ENCODE data around the gene HFE.

Gene HFE

GRCh38 chr6:26103770-26104456 lies 16.7 kb downstream of the HFE start (continued):
- TF ChIP-seq ZNF513 (tag by site-specific recombination; IDR thresholded peaks at IDR 0.05) (peak; percentile 55; the same call in 1 of the 2 replicates), ZNF37A (tag by site-specific recombination; IDR thresholded peaks at IDR 0.05) (no peak), ZNF639 (tag by site-specific recombination; IDR thresholded peaks at IDR 0.05) (peak; percentile 94), ZNF449 (tag by site-specific recombination; IDR thresholded peaks at IDR 0.05) (peak; percentile 61), WT1 (tag by site-specific recombination; IDR thresholded peaks at IDR 0.05) (peak; percentile 76), ZNF398 (tag by site-specific recombination; IDR thresholded peaks at IDR 0.05) (no peak), ZNF514 (tag by site-specific recombination; IDR thresholded peaks at IDR 0.05) (no peak), YY2 (tag by site-specific recombination; IDR thresholded peaks at IDR 0.05) (0 out of 2 replicates have a peak, but pooled peaks have one; percentile 46), ZNF423 (tag by site-specific recombination; IDR thresholded peaks at IDR 0.05) (0 out of 2 replicates have a peak, but pooled peaks have one; percentile 10), ZNF664 (tag by site-specific recombination; IDR thresholded peaks at IDR 0.05) (0 out of 2 replicates have a peak, but pooled peaks have one; percentile 45), GLI4 (tag by site-specific recombination; IDR thresholded peaks at IDR 0.05) (peak; percentile 21; the same call in 1 of the 2 replicates), ZBTB11 (tag by site-specific recombination; conservative IDR thresholded peaks at IDR 0.05; ENCODE audit: low read depth) (peak; percentile 74)

GRCh38 chr6:26104457-26105108 lies 17.4 kb downstream of the HFE start:
- Histone ChIP-seq H3K4me3 (ENCODE audit: low read depth, low read length) (peak overlapping the region; percentile 49), H3K36me3 (ENCODE audit: control insufficient read depth in 2 of 2, insufficient read depth in 1 of 2, low read length in 2 of 2) (no peaks in the 10 kb centered on the region), H3K27ac (ENCODE audit: extremely low read depth, low read depth, low read length) (peak overlapping the region; percentile 4; the same call in 1 of the 2 replicates), H3K4me1 (ENCODE audit: control insufficient read depth, insufficient read depth, low read length) (peaks cover 6% of the 10 kb centered on the region; the same call in 1 of the 2 replicates), H3K9me3 (ENCODE audit: control insufficient read depth, insufficient read depth, low read depth, low read length) (no peaks in the 10 kb centered on the region)
- POLR2A ChIA-PET = interaction anchor here (0.7 to 5.1 kb wide), 17 partner anchors 10 to 876 kb away, joined by 3 to 79 read pairs (median 9); partner anchors contain the start of gene HFE
- TF ChIP-seq ZNF214 (tag by site-specific recombination; IDR thresholded peaks at IDR 0.05; ENCODE audit: borderline replicate concordance) (no peak), ZNF354C (tag by site-specific recombination; IDR thresholded peaks at IDR 0.05; ENCODE audit: borderline replicate concordance, low read depth) (no peak), ZNF433 (tag by site-specific recombination; IDR thresholded peaks at IDR 0.05; ENCODE audit: low read depth) (no peak), ZNF394 (tag by site-specific recombination; IDR thresholded peaks at IDR 0.05; ENCODE audit: borderline replicate concordance) (no peak), ZFHX2 (tag by site-specific recombination; conservative IDR thresholded peaks at IDR 0.05) (no peak), ZNF660 (tag by site-specific recombination; IDR thresholded peaks at IDR 0.05) (no peak), ZNF768 (tag by site-specific recombination; IDR thresholded peaks at IDR 0.05) (no peak), CTCF (tag by site-specific recombination; IDR thresholded peaks at IDR 0.05) (no peak), IKZF3 (tag by site-specific recombination; IDR thresholded peaks at IDR 0.05) (no peak)
- CTCF ChIA-PET = interaction anchor here (0.6 to 20.5 kb wide), 5 partner anchors 10 to 1718 kb away, joined by 3 to 724 read pairs (median 3); no protein-coding TSS in a partner anchor
